Spleen (tissue), 7 donors: ENCODE results near the gene CNKSR3.

Experiments
- POLR2A ChIP-seq, 3 donors: fragments of 450-650 bp; IDR thresholded peaks; one replicate each; pipeline ENCODE4 v1.5.1; 2017; ENCODE audit warnings: antibody characterized with exemption in 3 of 3, mild to moderate bottlenecking in 1 of 3
- TF ChIP-seq, protein P1 (sequence below), 11 experiments: fragments of 200-600 bp in 7 of 11; fragments of 450-650 bp in 4 of 11; sonication (generic) in 4 of 11; IDR thresholded peaks in 8 of 11; conservative IDR thresholded peaks in 3 of 11; 1 replicate in 7 of 11; 2 replicates in 4 of 11; pipeline versions ENCODE4 v1.4.0 to v1.8.0; 2016 to 2021; ENCODE audit warnings: antibody characterized with exemption in 11 of 11, inconsistent platforms in 4 of 11, mild to moderate bottlenecking in 1 of 11
- donor health status: DM: no; HTN: no; CAD: no; lungs with moderate emphysema.
- donor health status: DM: no; HTN: no; CAD: no.
- donor health status: DM: no; HTN: no; CAD: no.

DNA sequence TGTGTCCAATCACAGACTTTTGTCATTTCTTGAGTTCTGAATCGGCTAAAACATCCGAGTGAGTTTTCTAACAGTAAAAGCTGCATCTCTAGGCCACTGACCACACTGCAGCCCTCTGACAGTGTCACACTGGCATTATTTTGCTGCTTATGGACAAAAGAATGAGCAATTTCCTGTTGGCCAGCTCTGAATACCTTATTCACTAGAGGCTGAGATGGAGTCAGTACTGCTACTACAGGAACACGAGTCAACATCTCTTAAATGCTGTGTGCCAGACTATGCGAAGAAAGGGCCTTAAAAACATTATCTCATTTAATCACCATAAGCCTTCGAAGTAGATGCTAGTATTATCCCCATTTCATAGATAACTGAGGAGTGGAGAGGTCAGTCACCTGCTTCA, 111.4 kb downstream of the CNKSR3 start:
- TF ChIP-seq, protein P1, sequence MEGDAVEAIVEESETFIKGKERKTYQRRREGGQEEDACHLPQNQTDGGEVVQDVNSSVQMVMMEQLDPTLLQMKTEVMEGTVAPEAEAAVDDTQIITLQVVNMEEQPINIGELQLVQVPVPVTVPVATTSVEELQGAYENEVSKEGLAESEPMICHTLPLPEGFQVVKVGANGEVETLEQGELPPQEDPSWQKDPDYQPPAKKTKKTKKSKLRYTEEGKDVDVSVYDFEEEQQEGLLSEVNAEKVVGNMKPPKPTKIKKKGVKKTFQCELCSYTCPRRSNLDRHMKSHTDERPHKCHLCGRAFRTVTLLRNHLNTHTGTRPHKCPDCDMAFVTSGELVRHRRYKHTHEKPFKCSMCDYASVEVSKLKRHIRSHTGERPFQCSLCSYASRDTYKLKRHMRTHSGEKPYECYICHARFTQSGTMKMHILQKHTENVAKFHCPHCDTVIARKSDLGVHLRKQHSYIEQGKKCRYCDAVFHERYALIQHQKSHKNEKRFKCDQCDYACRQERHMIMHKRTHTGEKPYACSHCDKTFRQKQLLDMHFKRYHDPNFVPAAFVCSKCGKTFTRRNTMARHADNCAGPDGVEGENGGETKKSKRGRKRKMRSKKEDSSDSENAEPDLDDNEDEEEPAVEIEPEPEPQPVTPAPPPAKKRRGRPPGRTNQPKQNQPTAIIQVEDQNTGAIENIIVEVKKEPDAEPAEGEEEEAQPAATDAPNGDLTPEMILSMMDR (IDR thresholded peaks at IDR 0.05 in 8 of 11, conservative IDR thresholded peaks at IDR 0.05 in 3 of 11), result no peak
- TF ChIP-seq POLR2A (IDR thresholded peaks at IDR 0.05), result no peak
